HEK293T (cell line): ENCODE measurements around the gene PELI2.

Experiments used
- BHLHE40 ChIP-seq: fragments of 450-650 bp; IDR thresholded peaks from 2 replicates; pipeline ENCODE4 v1.6.1; 2016; ENCODE audit warnings: mild to moderate bottlenecking, moderate library complexity, borderline replicate concordance
- CTBP1 ChIP-seq: fragments of 450-650 bp; IDR thresholded peaks from 2 replicates; pipeline ENCODE4 v1.6.1; 2016; ENCODE audit warnings: borderline replicate concordance
- FOXK2 ChIP-seq: fragments of 450-650 bp; IDR thresholded peaks from 2 replicates; pipeline ENCODE4 v1.6.1; 2016; ENCODE audit warnings: mild to moderate bottlenecking
- L3MBTL2 ChIP-seq: fragments of 450-650 bp; conservative IDR thresholded peaks from 2 replicates; pipeline ENCODE4 v1.6.1; 2016; ENCODE audit warnings: mild to moderate bottlenecking
- LEF1 ChIP-seq: fragments of 450-650 bp; IDR thresholded peaks from 2 replicates; pipeline ENCODE4 v1.6.1; 2017; ENCODE audit warnings: mild to moderate bottlenecking, borderline replicate concordance
- SUZ12 ChIP-seq: fragments of 450-650 bp; IDR thresholded peaks from 2 replicates; pipeline ENCODE4 v1.6.1; 2016; ENCODE audit warnings: mild to moderate bottlenecking
- TARDBP ChIP-seq: fragments of 450-650 bp; IDR thresholded peaks from 2 replicates; pipeline ENCODE4 v1.6.1; 2016
- ZNF384 ChIP-seq: fragments of 450-650 bp; IDR thresholded peaks from 2 replicates; pipeline ENCODE4 v1.6.1; 2016

GRCh38 chr14:56170028-56170427 lies 51.8 kb downstream of the PELI2 start:
- TF ChIP-seq BHLHE40 (no peak), CTBP1 (no peak), LEF1 (no peak), SUZ12 (no peak), ZNF384 (no peak), FOXK2 (no peak), TARDBP (no peak), L3MBTL2 (no peak)
